ENCODE results near the gene EPN3.

DNA sequence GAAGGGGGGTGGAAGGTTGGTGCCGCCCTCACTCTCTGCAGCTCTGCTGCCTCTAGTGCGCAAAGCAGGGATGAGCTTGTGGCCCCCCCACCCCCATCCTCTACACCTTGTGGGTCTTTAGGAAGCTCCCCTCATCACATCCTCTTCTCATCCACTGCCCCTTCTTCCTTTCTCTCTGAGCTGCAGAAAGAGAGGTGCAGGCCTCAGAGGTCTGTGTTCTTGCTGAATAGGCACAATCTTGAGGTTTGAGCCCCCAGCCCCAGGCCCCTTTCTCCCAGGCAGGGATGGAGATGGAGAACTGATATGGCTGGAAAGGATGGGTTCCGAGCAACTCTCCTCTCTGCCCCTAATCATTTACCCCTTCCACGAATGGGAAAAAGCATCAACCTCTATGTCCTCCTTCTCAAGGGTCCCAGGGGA, 30.6 kb downstream of the EPN3 start:
- TF ChIP-seq, protein P1, sequence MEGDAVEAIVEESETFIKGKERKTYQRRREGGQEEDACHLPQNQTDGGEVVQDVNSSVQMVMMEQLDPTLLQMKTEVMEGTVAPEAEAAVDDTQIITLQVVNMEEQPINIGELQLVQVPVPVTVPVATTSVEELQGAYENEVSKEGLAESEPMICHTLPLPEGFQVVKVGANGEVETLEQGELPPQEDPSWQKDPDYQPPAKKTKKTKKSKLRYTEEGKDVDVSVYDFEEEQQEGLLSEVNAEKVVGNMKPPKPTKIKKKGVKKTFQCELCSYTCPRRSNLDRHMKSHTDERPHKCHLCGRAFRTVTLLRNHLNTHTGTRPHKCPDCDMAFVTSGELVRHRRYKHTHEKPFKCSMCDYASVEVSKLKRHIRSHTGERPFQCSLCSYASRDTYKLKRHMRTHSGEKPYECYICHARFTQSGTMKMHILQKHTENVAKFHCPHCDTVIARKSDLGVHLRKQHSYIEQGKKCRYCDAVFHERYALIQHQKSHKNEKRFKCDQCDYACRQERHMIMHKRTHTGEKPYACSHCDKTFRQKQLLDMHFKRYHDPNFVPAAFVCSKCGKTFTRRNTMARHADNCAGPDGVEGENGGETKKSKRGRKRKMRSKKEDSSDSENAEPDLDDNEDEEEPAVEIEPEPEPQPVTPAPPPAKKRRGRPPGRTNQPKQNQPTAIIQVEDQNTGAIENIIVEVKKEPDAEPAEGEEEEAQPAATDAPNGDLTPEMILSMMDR (conservative IDR thresholded peaks at IDR 0.05): no peak
- no peak for TF ChIP-seq EZH2 (IDR thresholded peaks at IDR 0.05; ENCODE audit: low read depth)
